ENCODE data around the gene SLC2A13. TPM values are rescaled to one million over a fixed set of nuclear protein-coding genes. Genes with fewer than 3 reads are reported as not detected.

The SLC2A13 gene
- total and polyA plus RNA-seq, 2 donors (not counting 1 experiment from before 2014, with no cell fraction given), result 5.4 to 10.2 TPM

GRCh38 chr12:39798429-39798828 lies 307.5 kb downstream of the SLC2A13 start:
- TF ChIP-seq EZH2 (IDR thresholded peaks at IDR 0.05; ENCODE audit: low read length, missing control alignments), result no peak
- TF ChIP-seq, protein P1, sequence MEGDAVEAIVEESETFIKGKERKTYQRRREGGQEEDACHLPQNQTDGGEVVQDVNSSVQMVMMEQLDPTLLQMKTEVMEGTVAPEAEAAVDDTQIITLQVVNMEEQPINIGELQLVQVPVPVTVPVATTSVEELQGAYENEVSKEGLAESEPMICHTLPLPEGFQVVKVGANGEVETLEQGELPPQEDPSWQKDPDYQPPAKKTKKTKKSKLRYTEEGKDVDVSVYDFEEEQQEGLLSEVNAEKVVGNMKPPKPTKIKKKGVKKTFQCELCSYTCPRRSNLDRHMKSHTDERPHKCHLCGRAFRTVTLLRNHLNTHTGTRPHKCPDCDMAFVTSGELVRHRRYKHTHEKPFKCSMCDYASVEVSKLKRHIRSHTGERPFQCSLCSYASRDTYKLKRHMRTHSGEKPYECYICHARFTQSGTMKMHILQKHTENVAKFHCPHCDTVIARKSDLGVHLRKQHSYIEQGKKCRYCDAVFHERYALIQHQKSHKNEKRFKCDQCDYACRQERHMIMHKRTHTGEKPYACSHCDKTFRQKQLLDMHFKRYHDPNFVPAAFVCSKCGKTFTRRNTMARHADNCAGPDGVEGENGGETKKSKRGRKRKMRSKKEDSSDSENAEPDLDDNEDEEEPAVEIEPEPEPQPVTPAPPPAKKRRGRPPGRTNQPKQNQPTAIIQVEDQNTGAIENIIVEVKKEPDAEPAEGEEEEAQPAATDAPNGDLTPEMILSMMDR (conservative IDR thresholded peaks at IDR 0.05 in 1 of 2, IDR thresholded peaks at IDR 0.05 in 1 of 2; ENCODE audit: low read depth in 1 of 2, low read length in 2 of 2), result no peak
- Histone ChIP-seq H4K20me1 (ENCODE audit: control insufficient read depth, extremely low read depth, insufficient read depth, low read length) (no peaks in the 10 kb centered on the region), H3K4me2 (ENCODE audit: extremely low read depth, insufficient read depth, low read length) (no peak overlapping the region), H3K9ac (ENCODE audit: insufficient read depth, low read length) (no peak overlapping the region), H2AFZ (ENCODE audit: low read length) (no peak overlapping the region), H3K79me2 (ENCODE audit: control insufficient read depth, insufficient read depth, low read length) (no peaks in the 10 kb centered on the region), H3K4me1 (ENCODE audit: control insufficient read depth, extremely low read depth, insufficient read depth, low read length) (no peaks in the 10 kb centered on the region), H3K36me3 (ENCODE audit: control insufficient read depth, insufficient read depth, low read length) (no peaks in the 10 kb centered on the region), H3K4me3 (replicated peaks in 1 of 4; ENCODE audit: control extremely low read depth in 1 of 4, insufficient read depth in 1 of 4, low read depth in 3 of 4, low read length in 4 of 4) (no peak overlapping the region), H3K27me3 (ENCODE audit: control insufficient read depth, insufficient read depth, low read length) (no peaks in the 10 kb centered on the region), H3K9me3 (ENCODE audit: control insufficient read depth, insufficient read depth, low read depth, low read length) (no peaks in the 10 kb centered on the region), H3K27ac (ENCODE audit: insufficient read depth, low read length) (no peak overlapping the region)
- DNase-seq (ENCODE audit: low read depth in 2 of 2), result no peak

- Histone ChIP-seq H3K4me2 (ENCODE audit: extremely low read depth, insufficient read depth, low read length) (no peak overlapping the region), H4K20me1 (ENCODE audit: control insufficient read depth, extremely low read depth, insufficient read depth, low read length) (no peaks in the 10 kb centered on the region), H3K9me3 (ENCODE audit: control insufficient read depth, insufficient read depth, low read depth, low read length) (no peaks in the 10 kb centered on the region), H3K4me3 (replicated peaks in 1 of 4; ENCODE audit: control extremely low read depth in 1 of 4, insufficient read depth in 1 of 4, low read depth in 3 of 4, low read length in 4 of 4) (no peak overlapping the region), H3K4me1 (ENCODE audit: control insufficient read depth, extremely low read depth, insufficient read depth, low read length) (no peaks in the 10 kb centered on the region), H2AFZ (ENCODE audit: low read length) (no peak overlapping the region), H3K9ac (ENCODE audit: insufficient read depth, low read length) (no peak overlapping the region), H3K36me3 (ENCODE audit: control insufficient read depth, insufficient read depth, low read length) (no peaks in the 10 kb centered on the region), H3K79me2 (ENCODE audit: control insufficient read depth, insufficient read depth, low read length) (no peaks in the 10 kb centered on the region), H3K27me3 (ENCODE audit: control insufficient read depth, insufficient read depth, low read length) (no peaks in the 10 kb centered on the region), H3K27ac (ENCODE audit: insufficient read depth, low read length) (no peak overlapping the region)
- no peak for DNase-seq (ENCODE audit: low read depth in 2 of 2)
- TF ChIP-seq, protein P1 (conservative IDR thresholded peaks at IDR 0.05 in 1 of 2, IDR thresholded peaks at IDR 0.05 in 1 of 2; ENCODE audit: low read depth in 1 of 2, low read length in 2 of 2), result no peak
- no peak for TF ChIP-seq EZH2 (IDR thresholded peaks at IDR 0.05; ENCODE audit: low read length, missing control alignments)
Observed at GRCh38 chr12:39795481-39795880, 310.4 kb downstream of the SLC2A13 start.

GRCh38 chr12:39792938-39793337 lies 312.9 kb downstream of the SLC2A13 start:
- Histone ChIP-seq H3K4me1 (ENCODE audit: control insufficient read depth, extremely low read depth, insufficient read depth, low read length) (no peaks in the 10 kb centered on the region), H3K79me2 (ENCODE audit: control insufficient read depth, insufficient read depth, low read length) (no peaks in the 10 kb centered on the region), H3K36me3 (ENCODE audit: control insufficient read depth, insufficient read depth, low read length) (no peaks in the 10 kb centered on the region), H3K9ac (ENCODE audit: insufficient read depth, low read length) (no peak overlapping the region), H4K20me1 (ENCODE audit: control insufficient read depth, extremely low read depth, insufficient read depth, low read length) (no peaks in the 10 kb centered on the region), H3K9me3 (ENCODE audit: control insufficient read depth, insufficient read depth, low read depth, low read length) (no peaks in the 10 kb centered on the region), H3K4me3 (replicated peaks in 1 of 4; ENCODE audit: control extremely low read depth in 1 of 4, insufficient read depth in 1 of 4, low read depth in 3 of 4, low read length in 4 of 4) (no peak overlapping the region), H3K27me3 (ENCODE audit: control insufficient read depth, insufficient read depth, low read length) (no peaks in the 10 kb centered on the region), H2AFZ (ENCODE audit: low read length) (no peak overlapping the region), H3K4me2 (ENCODE audit: extremely low read depth, insufficient read depth, low read length) (no peak overlapping the region), H3K27ac (ENCODE audit: insufficient read depth, low read length) (no peak overlapping the region)
- TF ChIP-seq, protein P1 (conservative IDR thresholded peaks at IDR 0.05 in 1 of 2, IDR thresholded peaks at IDR 0.05 in 1 of 2; ENCODE audit: low read depth in 1 of 2, low read length in 2 of 2), result no peak
- TF ChIP-seq EZH2 (IDR thresholded peaks at IDR 0.05; ENCODE audit: low read length, missing control alignments), result no peak
- DNase-seq (ENCODE audit: low read depth in 2 of 2), result no peak
